ENCODE results near the gene TMEM141.
"Not testable (repeated sequence)": the region's sequence is repeated elsewhere in the genome, so short reads cannot be mapped to it uniquely, and the experiment has no call there.

DNA sequence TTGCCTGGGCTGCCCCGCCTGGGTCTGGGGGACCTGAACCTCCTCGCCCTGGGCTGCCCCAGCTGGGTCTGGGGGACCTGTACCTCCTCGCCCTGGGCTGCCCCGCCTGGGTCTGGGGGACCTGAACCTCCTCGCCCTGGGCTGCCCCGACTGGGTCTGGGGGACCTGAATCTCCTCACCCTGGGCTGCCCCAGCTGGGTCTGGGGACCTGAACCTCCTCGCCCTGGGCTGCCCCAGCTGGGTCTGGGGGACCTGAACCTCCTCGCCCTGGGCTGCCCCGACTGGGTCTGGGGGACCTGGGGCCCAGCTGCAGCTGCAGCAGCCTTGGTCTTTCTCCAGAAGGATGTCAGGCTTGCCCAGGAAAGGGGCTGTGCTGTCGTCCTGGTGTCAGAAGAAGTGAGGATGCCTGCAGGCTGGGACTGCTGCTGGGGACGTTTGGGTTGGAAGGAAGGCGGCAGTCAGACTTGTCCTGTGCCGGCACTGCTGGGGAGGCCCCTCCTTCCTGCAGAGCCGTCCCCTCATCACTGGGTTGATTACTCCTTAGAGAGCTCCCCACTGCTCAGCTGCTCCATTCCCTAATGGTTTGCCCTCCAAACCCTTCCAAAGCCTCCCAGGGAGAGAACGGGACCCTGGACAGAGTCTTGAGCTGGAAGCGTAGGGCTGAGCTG is 42.4 kb downstream of the TMEM141 start:
- TF ChIP-seq, protein P1, sequence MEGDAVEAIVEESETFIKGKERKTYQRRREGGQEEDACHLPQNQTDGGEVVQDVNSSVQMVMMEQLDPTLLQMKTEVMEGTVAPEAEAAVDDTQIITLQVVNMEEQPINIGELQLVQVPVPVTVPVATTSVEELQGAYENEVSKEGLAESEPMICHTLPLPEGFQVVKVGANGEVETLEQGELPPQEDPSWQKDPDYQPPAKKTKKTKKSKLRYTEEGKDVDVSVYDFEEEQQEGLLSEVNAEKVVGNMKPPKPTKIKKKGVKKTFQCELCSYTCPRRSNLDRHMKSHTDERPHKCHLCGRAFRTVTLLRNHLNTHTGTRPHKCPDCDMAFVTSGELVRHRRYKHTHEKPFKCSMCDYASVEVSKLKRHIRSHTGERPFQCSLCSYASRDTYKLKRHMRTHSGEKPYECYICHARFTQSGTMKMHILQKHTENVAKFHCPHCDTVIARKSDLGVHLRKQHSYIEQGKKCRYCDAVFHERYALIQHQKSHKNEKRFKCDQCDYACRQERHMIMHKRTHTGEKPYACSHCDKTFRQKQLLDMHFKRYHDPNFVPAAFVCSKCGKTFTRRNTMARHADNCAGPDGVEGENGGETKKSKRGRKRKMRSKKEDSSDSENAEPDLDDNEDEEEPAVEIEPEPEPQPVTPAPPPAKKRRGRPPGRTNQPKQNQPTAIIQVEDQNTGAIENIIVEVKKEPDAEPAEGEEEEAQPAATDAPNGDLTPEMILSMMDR (conservative IDR thresholded peaks at IDR 0.05), result not testable (repeated sequence)
- not testable (repeated sequence) for TF ChIP-seq ZFX (IDR thresholded peaks at IDR 0.05)
